Measurements from ENCODE around the gene CHID1.
A peak's percentile ranks its signal among the peaks of the same experiment; 100 is the strongest.

The CHID1 gene

DNA sequence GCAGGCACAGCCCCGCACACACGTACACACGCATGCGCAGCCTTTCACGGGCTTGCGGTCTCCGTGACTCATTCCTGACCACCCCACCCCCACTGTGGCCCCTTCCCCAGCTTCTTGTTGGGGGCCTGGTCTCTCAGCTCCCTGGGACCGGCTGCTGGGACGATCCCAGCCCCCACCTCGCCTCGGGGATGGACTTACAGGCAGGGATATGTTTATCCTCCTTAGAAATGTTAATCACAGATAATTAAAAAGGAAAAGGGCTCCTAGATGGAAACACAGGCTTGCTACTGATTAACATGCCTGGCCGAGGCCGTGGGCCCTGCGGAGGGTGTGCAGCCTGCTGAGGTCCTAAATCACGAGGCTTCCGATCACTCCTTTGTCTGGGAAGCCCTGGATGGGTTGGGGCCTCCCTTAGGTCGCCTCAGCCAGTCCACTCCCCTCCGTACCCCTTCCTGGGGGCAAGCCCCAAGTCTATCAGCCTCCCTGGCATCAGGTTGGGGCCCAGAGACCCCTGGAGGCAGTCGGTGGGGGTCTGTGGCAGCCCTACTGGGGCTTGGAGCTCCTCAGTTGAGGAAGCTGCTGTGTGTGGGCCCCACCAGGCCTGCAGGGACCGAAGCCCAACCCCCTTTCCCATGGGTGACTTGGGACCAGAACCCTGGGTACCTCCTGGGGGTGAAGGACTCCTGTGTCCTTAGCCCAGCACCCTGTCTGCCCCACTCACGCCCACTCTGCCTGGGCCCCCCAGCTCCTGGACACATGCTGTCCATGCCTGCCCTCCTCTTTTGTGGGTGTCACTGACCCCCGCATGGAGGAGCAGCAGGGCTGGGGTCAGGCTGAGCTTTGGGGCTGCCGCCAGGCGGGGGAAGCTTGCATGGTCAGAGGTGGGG lies 47.3 kb downstream of the CHID1 start:
- TF ChIP-seq SUZ12 (IDR thresholded peaks at IDR 0.05), result no peak
- no peak for TF ChIP-seq HDGF (IDR thresholded peaks at IDR 0.05; ENCODE audit: borderline replicate concordance)
- TF ChIP-seq CTBP1 (IDR thresholded peaks at IDR 0.05; ENCODE audit: borderline replicate concordance), result no peak
- TF ChIP-seq TARDBP (IDR thresholded peaks at IDR 0.05), result no peak
- TF ChIP-seq, protein P1, sequence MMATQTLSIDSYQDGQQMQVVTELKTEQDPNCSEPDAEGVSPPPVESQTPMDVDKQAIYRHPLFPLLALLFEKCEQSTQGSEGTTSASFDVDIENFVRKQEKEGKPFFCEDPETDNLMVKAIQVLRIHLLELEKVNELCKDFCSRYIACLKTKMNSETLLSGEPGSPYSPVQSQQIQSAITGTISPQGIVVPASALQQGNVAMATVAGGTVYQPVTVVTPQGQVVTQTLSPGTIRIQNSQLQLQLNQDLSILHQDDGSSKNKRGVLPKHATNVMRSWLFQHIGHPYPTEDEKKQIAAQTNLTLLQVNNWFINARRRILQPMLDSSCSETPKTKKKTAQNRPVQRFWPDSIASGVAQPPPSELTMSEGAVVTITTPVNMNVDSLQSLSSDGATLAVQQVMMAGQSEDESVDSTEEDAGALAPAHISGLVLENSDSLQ (IDR thresholded peaks at IDR 0.05), result no peak
- no peak for TF ChIP-seq LEF1 (IDR thresholded peaks at IDR 0.05; ENCODE audit: borderline replicate concordance)
- TF ChIP-seq L3MBTL2 (conservative IDR thresholded peaks at IDR 0.05), result no peak
- POLR2A ChIA-PET, result no interaction called here
- DNase-seq (ENCODE audit: extremely low spot score), result no peak
- CTCF ChIA-PET, result no interaction called here

DNA sequence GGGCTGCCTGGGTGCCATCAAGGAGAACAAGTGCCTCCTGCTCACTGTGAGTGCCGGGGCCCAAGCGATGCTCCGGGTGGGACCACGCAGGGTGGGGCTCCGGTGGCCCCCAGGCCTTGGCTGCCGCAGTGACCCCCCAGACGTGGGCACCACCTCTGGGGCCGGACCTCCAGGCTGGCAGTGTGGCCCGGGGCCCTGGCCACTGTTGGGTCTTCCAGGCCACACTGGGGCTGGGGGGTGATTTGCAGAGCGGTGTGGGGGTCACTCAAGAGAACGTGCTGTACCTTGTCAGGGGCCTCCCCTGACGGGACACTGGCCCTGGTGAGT lies 48.0 kb downstream of the CHID1 start:
- no peak for DNase-seq (ENCODE audit: extremely low spot score)
- POLR2A ChIA-PET, result no interaction called here
- CTCF ChIA-PET, result no interaction called here
- TF ChIP-seq HDGF (IDR thresholded peaks at IDR 0.05; ENCODE audit: borderline replicate concordance) (no peak), ZNF384 (IDR thresholded peaks at IDR 0.05) (no peak), FOXM1 (IDR thresholded peaks at IDR 0.05; ENCODE audit: borderline replicate concordance) (no peak), BHLHE40 (IDR thresholded peaks at IDR 0.05; ENCODE audit: borderline replicate concordance) (no peak), ARNT (IDR thresholded peaks at IDR 0.05) (no peak), NFRKB (IDR thresholded peaks at IDR 0.05) (no peak), SUZ12 (IDR thresholded peaks at IDR 0.05) (no peak), TARDBP (IDR thresholded peaks at IDR 0.05) (no peak), SP1 (IDR thresholded peaks at IDR 0.05) (no peak), FOXA1 (IDR thresholded peaks at IDR 0.05) (no peak), LEF1 (IDR thresholded peaks at IDR 0.05; ENCODE audit: borderline replicate concordance) (no peak), CTBP1 (IDR thresholded peaks at IDR 0.05; ENCODE audit: borderline replicate concordance) (no peak), FOXK2 (IDR thresholded peaks at IDR 0.05) (no peak)
- TF ChIP-seq, protein P1 (IDR thresholded peaks at IDR 0.05), result no peak

DNA sequence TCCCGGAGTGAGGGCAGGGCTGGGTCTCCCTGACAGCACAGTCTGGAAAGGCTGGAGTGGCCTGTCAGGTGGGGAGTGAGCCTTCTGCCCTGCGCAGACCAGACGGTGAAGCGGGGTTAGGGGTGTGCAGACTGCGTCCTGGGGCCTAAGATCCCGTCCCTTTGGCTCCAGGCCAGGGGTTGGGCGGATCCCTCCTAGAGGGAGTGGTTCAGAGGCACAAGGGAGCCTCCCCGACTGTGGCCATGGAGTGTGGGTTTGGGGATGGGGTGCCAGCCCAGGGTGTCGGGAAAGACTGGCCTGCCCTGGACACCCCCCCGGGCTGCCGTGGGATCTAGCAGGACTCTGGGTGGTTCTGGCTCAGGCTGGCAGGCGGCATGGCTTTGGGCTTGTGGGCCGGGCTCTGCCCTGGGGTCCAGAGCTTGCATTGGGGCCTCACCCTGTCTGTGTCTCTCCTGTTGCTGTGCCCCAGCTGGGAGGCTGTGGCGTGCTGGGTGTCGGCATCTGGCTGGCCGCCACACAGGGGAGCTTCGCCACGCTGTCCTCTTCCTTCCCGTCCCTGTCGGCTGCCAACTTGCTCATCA lies 48.4 kb downstream of the CHID1 start:
- DNase-seq (ENCODE audit: extremely low spot score), result no peak
- CTCF ChIA-PET, result no interaction called here
- POLR2A ChIA-PET, result no interaction called here

DNA sequence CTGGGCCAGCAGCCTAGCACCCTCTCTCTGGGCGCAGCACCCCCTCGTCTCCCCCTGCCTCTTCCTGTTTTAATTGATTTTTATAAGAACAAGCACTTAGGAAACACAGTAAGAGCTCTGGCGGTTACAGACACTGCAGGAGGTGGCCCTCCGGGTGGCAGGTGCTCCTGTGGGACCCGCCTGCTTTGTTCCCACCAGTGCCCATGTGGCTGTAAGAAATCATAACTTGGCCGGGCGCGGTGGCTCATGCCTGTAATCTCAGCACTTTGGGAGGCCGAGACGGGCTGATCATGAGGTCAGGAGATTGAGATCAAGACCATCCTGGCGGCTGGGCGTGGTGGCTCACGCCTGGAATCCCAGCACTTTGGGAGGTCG lies 49.5 kb downstream of the CHID1 start:
- TF ChIP-seq L3MBTL2 (conservative IDR thresholded peaks at IDR 0.05) (peak; percentile 29; the same call in 1 of the 2 replicates), FOXA1 (IDR thresholded peaks at IDR 0.05) (no peak)
- ChIA-PET POLR2A (interaction anchor here (0.7 kb wide), 1 partner anchor 18 kb away, joined by 3 read pairs; no protein-coding TSS in a partner anchor), CTCF (no interaction called here)
- no peak for DNase-seq (ENCODE audit: extremely low spot score)

More for the DNA sequence above, 48.4 kb downstream of the CHID1 start:
- TF ChIP-seq CTBP1 (IDR thresholded peaks at IDR 0.05; ENCODE audit: borderline replicate concordance) (no peak), ELF4 (IDR thresholded peaks at IDR 0.05) (no peak), FOXM1 (IDR thresholded peaks at IDR 0.05; ENCODE audit: borderline replicate concordance) (no peak), ZNF384 (IDR thresholded peaks at IDR 0.05) (no peak), ARNT (IDR thresholded peaks at IDR 0.05) (no peak), HDGF (IDR thresholded peaks at IDR 0.05; ENCODE audit: borderline replicate concordance) (no peak), SUZ12 (IDR thresholded peaks at IDR 0.05) (no peak), FOXA1 (IDR thresholded peaks at IDR 0.05) (no peak), TARDBP (IDR thresholded peaks at IDR 0.05) (no peak), BHLHE40 (IDR thresholded peaks at IDR 0.05; ENCODE audit: borderline replicate concordance) (no peak), L3MBTL2 (conservative IDR thresholded peaks at IDR 0.05) (no peak)
- TF ChIP-seq, protein P1 (IDR thresholded peaks at IDR 0.05), result no peak

DNA sequence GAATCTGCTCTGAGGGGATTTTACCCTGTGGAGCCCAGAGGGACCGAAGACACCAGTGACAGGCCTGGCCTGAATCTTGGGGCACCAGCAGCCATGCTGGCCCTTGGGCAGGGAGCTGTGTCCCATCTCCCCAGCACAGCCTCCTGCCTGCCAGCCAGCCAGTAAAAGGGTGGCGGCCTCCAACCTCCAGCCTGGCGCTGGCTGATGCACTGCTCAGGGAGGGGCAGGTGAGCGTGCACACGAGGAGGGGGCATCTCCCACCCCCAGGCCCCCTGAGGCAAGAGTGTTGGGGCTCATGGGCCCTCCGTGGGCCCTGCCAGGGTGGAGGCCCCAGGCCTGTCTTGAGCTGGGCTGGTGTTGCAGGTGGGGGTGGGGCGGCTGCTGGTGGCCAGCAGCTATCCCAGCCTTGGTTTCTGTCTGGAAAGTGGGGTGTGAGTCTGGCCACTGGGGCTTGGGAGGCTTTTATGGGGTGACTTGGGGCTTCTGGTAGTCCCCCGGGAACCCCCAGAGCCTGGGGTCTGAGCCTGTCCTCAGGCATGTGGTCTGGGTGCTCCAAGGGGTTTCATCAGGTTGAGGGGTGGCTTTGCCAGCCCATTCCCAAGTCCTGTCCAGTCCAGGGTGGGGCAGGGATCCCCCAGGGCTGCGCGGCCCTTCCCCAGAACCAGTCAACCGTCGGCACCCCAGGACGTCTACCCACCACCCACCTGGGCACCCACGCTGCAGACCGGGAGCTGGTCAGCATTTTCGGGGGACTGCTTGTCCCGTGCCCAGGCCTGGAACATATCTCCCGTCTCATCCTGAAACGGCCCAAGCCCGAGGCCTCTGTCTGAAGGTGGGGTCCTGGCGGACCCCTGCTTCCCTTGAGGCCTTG lies 50.1 kb downstream of the CHID1 start:
- POLR2A ChIA-PET, result no interaction called here
- no peak for DNase-seq (ENCODE audit: extremely low spot score)
- CTCF ChIA-PET, result no interaction called here
- TF ChIP-seq ELF4 (IDR thresholded peaks at IDR 0.05) (no peak), HDGF (IDR thresholded peaks at IDR 0.05; ENCODE audit: borderline replicate concordance) (no peak), NFRKB (IDR thresholded peaks at IDR 0.05) (no peak), FOXM1 (IDR thresholded peaks at IDR 0.05; ENCODE audit: borderline replicate concordance) (no peak), FOXK2 (IDR thresholded peaks at IDR 0.05) (no peak), L3MBTL2 (conservative IDR thresholded peaks at IDR 0.05) (no peak), SP1 (IDR thresholded peaks at IDR 0.05) (no peak), FOXA1 (IDR thresholded peaks at IDR 0.05) (no peak), SUZ12 (IDR thresholded peaks at IDR 0.05) (no peak), CTBP1 (IDR thresholded peaks at IDR 0.05; ENCODE audit: borderline replicate concordance) (no peak)
- TF ChIP-seq, protein P1 (IDR thresholded peaks at IDR 0.05), result no peak

Measured in HEK293T (cell line).